Endothelial cell (in vitro differentiated cells): ENCODE measurements around the gene APOM. TPM values are rescaled to one million over a fixed set of nuclear protein-coding genes. Genes with fewer than 3 reads are reported as not detected.
A peak's percentile ranks its signal among the peaks of the same experiment; 100 is the strongest.

ENCODE experiments used
- DNase-seq: peaks from one replicate; pipeline ENCODE4 v3.0.0; 2021; ENCODE audit warnings: low spot score
- H3K27ac Mint-ChIP-seq: one replicate; pipeline ENCODE4 v1.8.0; 2021; ENCODE audit warnings: mixed read lengths, inconsistent platforms; ENCODE audit not compliant: unreplicated experiment
- H3K27me3 Mint-ChIP-seq: one replicate; pipeline ENCODE4 v1.8.0; 2021; ENCODE audit warnings: mild to moderate bottlenecking, moderate library complexity, mixed read lengths, inconsistent platforms; ENCODE audit not compliant: unreplicated experiment
- H3K36me3 Mint-ChIP-seq: one replicate; pipeline ENCODE4 v1.8.0; 2021; ENCODE audit warnings: mild to moderate bottlenecking, low read depth, mixed read lengths, inconsistent platforms; ENCODE audit not compliant: unreplicated experiment
- H3K4me1 Mint-ChIP-seq: one replicate; pipeline ENCODE4 v1.8.0; 2021; ENCODE audit warnings: mild to moderate bottlenecking, mixed read lengths, inconsistent platforms; ENCODE audit not compliant: unreplicated experiment
- H3K4me3 Mint-ChIP-seq: one replicate; pipeline ENCODE4 v1.8.0; 2021; ENCODE audit warnings: mild to moderate bottlenecking, mixed read lengths, inconsistent platforms; ENCODE audit not compliant: unreplicated experiment
- H3K9me3 Mint-ChIP-seq: one replicate; pipeline ENCODE4 v1.8.0; 2021; ENCODE audit warnings: mixed read lengths, inconsistent platforms; ENCODE audit not compliant: unreplicated experiment
- CTCF ChIP-seq: fragments of 200-600 bp; sonication (generic); IDR thresholded peaks from one replicate; pipeline ENCODE4 v1.5.0; 2021; ENCODE audit warnings: antibody characterized with exemption; ENCODE audit not compliant: unreplicated experiment
- total RNA-seq: library from RNA; stranded (reverse); fragmentation: NEBNext Ultra II Directional; extraction: Animal tissue kit (Norgen Biotek cat#: 25700); gene quantifications from one replicate; pipeline ENCODE4 v1.2.1, GENCODE V29; 2021; ENCODE audit not compliant: unreplicated experiment

Gene APOM
- total RNA-seq, 1 donor from 2014 or later, result 0.92 TPM

GRCh38 chr6:31640612-31641011 lies 15.1 kb upstream of the APOM start:
- H3K27ac Mint-ChIP-seq, result no peak overlapping the region
- H3K9me3 Mint-ChIP-seq, result no peaks in the 10 kb centered on the region
- peak overlapping the region; percentile 25 for H3K4me3 Mint-ChIP-seq
- no peak for TF ChIP-seq CTCF
- H3K4me1 Mint-ChIP-seq, result peaks cover 2% of the 10 kb centered on the region
- no peak for DNase-seq
- H3K27me3 Mint-ChIP-seq, result peaks cover 8% of the 10 kb centered on the region
- H3K36me3 Mint-ChIP-seq, result peaks cover 36% of the 10 kb centered on the region

GRCh38 chr6:31641370-31641769 lies 14.3 kb upstream of the APOM start:
- Mint-ChIP-seq H3K27me3 (peaks cover 5% of the 10 kb centered on the region), H3K9me3 (no peaks in the 10 kb centered on the region), H3K27ac (no peak overlapping the region), H3K4me1 (peaks cover 2% of the 10 kb centered on the region), H3K36me3 (peaks cover 34% of the 10 kb centered on the region), H3K4me3 (peak overlapping the region; percentile 25)
- no peak for DNase-seq
- TF ChIP-seq CTCF, result no peak

- H3K9me3 Mint-ChIP-seq, result no peaks in the 10 kb centered on the region
- peaks cover 3% of the 10 kb centered on the region for H3K27me3 Mint-ChIP-seq
- peaks cover 34% of the 10 kb centered on the region for H3K36me3 Mint-ChIP-seq
- no peak for TF ChIP-seq CTCF
- no peak overlapping the region for H3K4me3 Mint-ChIP-seq
- no peak for DNase-seq
- no peak overlapping the region for H3K27ac Mint-ChIP-seq
- H3K4me1 Mint-ChIP-seq, result peaks cover 2% of the 10 kb centered on the region
Observed at GRCh38 chr6:31642798-31643570, 12.7 kb upstream of the APOM start.

GRCh38 chr6:31643818-31644454 lies 11.8 kb upstream of the APOM start:
- Mint-ChIP-seq H3K4me3 (no peak overlapping the region), H3K4me1 (peaks cover 2% of the 10 kb centered on the region), H3K27ac (no peak overlapping the region), H3K9me3 (no peaks in the 10 kb centered on the region), H3K36me3 (peaks cover 37% of the 10 kb centered on the region), H3K27me3 (no peaks in the 10 kb centered on the region)
- DNase-seq, result no peak
- no peak for TF ChIP-seq CTCF

GRCh38 chr6:31645325-31645724 lies 10.4 kb upstream of the APOM start:
- Mint-ChIP-seq H3K4me3 (peak overlapping the region; percentile 79), H3K36me3 (peaks cover 40% of the 10 kb centered on the region), H3K4me1 (peaks cover 4% of the 10 kb centered on the region), H3K9me3 (no peaks in the 10 kb centered on the region), H3K27me3 (peaks cover 2% of the 10 kb centered on the region), H3K27ac (peak overlapping the region; percentile 42)
- no peak for DNase-seq
- no peak for TF ChIP-seq CTCF
